ENCODE results near the gene ZNF138. TPM values are rescaled to one million over a fixed set of nuclear protein-coding genes. Genes with fewer than 3 reads are reported as not detected.

Gene ZNF138
- total and polyA plus RNA-seq, 10 of the 15 experiments (the other 5 are each of a cell fraction or from before 2014, with no cell fraction given) = 5.9 to 14.9 (median 12.4) TPM

- Histone ChIP-seq H4K20me1 (ENCODE audit: control insufficient read depth, insufficient read depth) (no peaks in the 10 kb centered on the region), H3K4me2 (ENCODE audit: control insufficient read depth, insufficient read depth) (no peak overlapping the region), H3K4me3 (no peak overlapping the region), H3K36me3 (ENCODE audit: control insufficient read depth in 2 of 2, insufficient read depth in 2 of 2, low read length in 1 of 2) (no peaks in the 10 kb centered on the region), H3K4me1 (ENCODE audit: control insufficient read depth, insufficient read depth, low read length) (no peaks in the 10 kb centered on the region), H3K9me3 (replicated peaks; ENCODE audit: control insufficient read depth, insufficient read depth, low read length) (peaks cover 2% of the 10 kb centered on the region; the same call in 2 of the 3 replicates), H3K27ac (ENCODE audit: control insufficient read depth, insufficient read depth) (no peak overlapping the region), H3K79me2 (ENCODE audit: control insufficient read depth, insufficient read depth, low read length) (no peaks in the 10 kb centered on the region), H3K9ac (ENCODE audit: control insufficient read depth, insufficient read depth, low read length) (no peak overlapping the region), H2AFZ (ENCODE audit: control insufficient read depth, low read depth, low read length) (no peak overlapping the region), H3K27me3 (replicated peaks in 1 of 2; ENCODE audit: control insufficient read depth in 2 of 2, insufficient read depth in 2 of 2, low read length in 1 of 2) (no peaks in the 10 kb centered on the region)
- WGBS (ENCODE audit: insufficient coverage, insufficient replicate concordance, low lambda C conversion rate, missing lambda C conversion rate) = 61% methylated on average over 36 of the region's 36 CpGs
- intact Hi-C loops (cut with micrococcal nuclease; ENCODE audit: unreplicated experiment) = no loop called here
- TF ChIP-seq SP1 (IDR thresholded peaks at IDR 0.05; ENCODE audit: low read depth, low read length) (no peak), STAT1 (conservative IDR thresholded peaks at IDR 0.05) (no peak), TAF1 (IDR thresholded peaks at IDR 0.05; ENCODE audit: borderline replicate concordance, low read depth, low read length) (no peak), CUX1 (IDR thresholded peaks at IDR 0.05; ENCODE audit: insufficient replicate concordance, low read depth, low read length) (no peak), HDGF (IDR thresholded peaks at IDR 0.05) (no peak), RAD51 (IDR thresholded peaks at IDR 0.05) (no peak), CEBPB (IDR thresholded peaks at IDR 0.05; ENCODE audit: borderline replicate concordance in 1 of 2, low read depth in 2 of 2, low read length in 2 of 2) (no peak), RAD21 (IDR thresholded peaks at IDR 0.05; ENCODE audit: insufficient read depth, low read depth, low read length) (no peak), SUZ12 (IDR thresholded peaks at IDR 0.05; ENCODE audit: unreplicated experiment) (no peak), NFIC (IDR thresholded peaks at IDR 0.05; ENCODE audit: low read depth, low read length) (no peak), RCOR1 (conservative IDR thresholded peaks at IDR 0.05; ENCODE audit: low read depth, low read length) (no peak), FOXM1 (IDR thresholded peaks at IDR 0.05; ENCODE audit: low read depth, low read length) (no peak)
- no TSS peak for BruUV-seq (replicated peaks)
- FAIRE-seq = no peak
- ATAC-seq = no peak
- ChIA-PET POLR2A (no interaction called here), SMC1A (ENCODE audit: uncharacterized antibody, unreplicated experiment) (no interaction called here), CTCF (no interaction called here), RAD21 (ENCODE audit: unreplicated experiment) (no interaction called here)
- in situ Hi-C loops (cut with MboI) = no loop called here
- DNase-seq (ENCODE audit: low read depth, low spot score) = no peak
Observed at GRCh38 chr7:64872351-64873154, 78.3 kb downstream of the ZNF138 start.
